ENCODE data around the gene MRTFA.
"Not testable (repeated sequence)": the region's sequence is repeated elsewhere in the genome, so short reads cannot be mapped to it uniquely, and the experiment has no call there.

The MRTFA gene

GRCh38 chr22:40626851-40627250, 9.7 kb downstream of the MRTFA start:
- H3K27me3 Mint-ChIP-seq (ENCODE audit: low read depth): no peaks in the 10 kb centered on the region
- peaks cover 25% of the 10 kb centered on the region for H3K4me1 Mint-ChIP-seq (ENCODE audit: low read depth)
- H3K36me3 Mint-ChIP-seq (ENCODE audit: low read depth): peaks cover 5% of the 10 kb centered on the region
- H3K27ac Mint-ChIP-seq: no peak overlapping the region
- H3K4me3 Mint-ChIP-seq: no peak overlapping the region
- peaks cover 10% of the 10 kb centered on the region for H3K9me3 Mint-ChIP-seq

- not testable (repeated sequence) for H3K27me3 Mint-ChIP-seq (ENCODE audit: low read depth); H3K27ac Mint-ChIP-seq; H3K4me3 Mint-ChIP-seq; H3K36me3 Mint-ChIP-seq (ENCODE audit: low read depth)
- H3K9me3 Mint-ChIP-seq: peaks cover 13% of the 10 kb centered on the region
- peaks cover 19% of the 10 kb centered on the region for H3K4me1 Mint-ChIP-seq (ENCODE audit: low read depth)
Observed at GRCh38 chr22:40625794-40626193, 10.7 kb downstream of the MRTFA start.

GRCh38 chr22:40625281-40625680, 11.2 kb downstream of the MRTFA start:
- not testable (repeated sequence) for H3K27ac Mint-ChIP-seq; H3K27me3 Mint-ChIP-seq (ENCODE audit: low read depth); H3K4me3 Mint-ChIP-seq; H3K36me3 Mint-ChIP-seq (ENCODE audit: low read depth)
- H3K4me1 Mint-ChIP-seq (ENCODE audit: low read depth): peaks cover 21% of the 10 kb centered on the region
- H3K9me3 Mint-ChIP-seq: peaks cover 18% of the 10 kb centered on the region

- peaks cover 7% of the 10 kb centered on the region for H3K36me3 Mint-ChIP-seq (ENCODE audit: low read depth)
- no peak overlapping the region for H3K27ac Mint-ChIP-seq
- no peak overlapping the region for H3K4me3 Mint-ChIP-seq
- no peaks in the 10 kb centered on the region for H3K27me3 Mint-ChIP-seq (ENCODE audit: low read depth)
- H3K9me3 Mint-ChIP-seq: peaks cover 18% of the 10 kb centered on the region
- peaks cover 21% of the 10 kb centered on the region for H3K4me1 Mint-ChIP-seq (ENCODE audit: low read depth)
Observed at GRCh38 chr22:40624770-40625169, 11.7 kb downstream of the MRTFA start.

GRCh38 chr22:40621309-40622151, 15.0 kb downstream of the MRTFA start:
- H3K27ac Mint-ChIP-seq: no peak overlapping the region

GRCh38 chr22:40620464-40621046, 16.0 kb downstream of the MRTFA start:
- Mint-ChIP-seq H3K9me3 (peaks cover 25% of the 10 kb centered on the region), H3K36me3 (ENCODE audit: low read depth) (peaks cover 15% of the 10 kb centered on the region), H3K4me1 (ENCODE audit: low read depth) (peaks cover 7% of the 10 kb centered on the region), H3K27ac (no peak overlapping the region), H3K4me3 (no peak overlapping the region), H3K27me3 (ENCODE audit: low read depth) (no peaks in the 10 kb centered on the region)

More at GRCh38 chr22:40621309-40622151, 15.0 kb downstream of the MRTFA start:
- peaks cover 25% of the 10 kb centered on the region for H3K9me3 Mint-ChIP-seq
- peaks cover 12% of the 10 kb centered on the region for H3K36me3 Mint-ChIP-seq (ENCODE audit: low read depth)
- H3K4me3 Mint-ChIP-seq: no peak overlapping the region
- peaks cover 10% of the 10 kb centered on the region for H3K4me1 Mint-ChIP-seq (ENCODE audit: low read depth)
- H3K27me3 Mint-ChIP-seq (ENCODE audit: low read depth): no peaks in the 10 kb centered on the region

- H3K4me3 Mint-ChIP-seq: no peak overlapping the region
- no peak overlapping the region for H3K27ac Mint-ChIP-seq
- H3K9me3 Mint-ChIP-seq: peaks cover 25% of the 10 kb centered on the region
- H3K36me3 Mint-ChIP-seq (ENCODE audit: low read depth): peaks cover 15% of the 10 kb centered on the region
- peaks cover 5% of the 10 kb centered on the region for H3K4me1 Mint-ChIP-seq (ENCODE audit: low read depth)
- H3K27me3 Mint-ChIP-seq (ENCODE audit: low read depth): no peaks in the 10 kb centered on the region
Observed at GRCh38 chr22:40618400-40618799, 18.1 kb downstream of the MRTFA start.

- peaks cover 9% of the 10 kb centered on the region for H3K36me3 Mint-ChIP-seq (ENCODE audit: low read depth)
- H3K27ac Mint-ChIP-seq: no peak overlapping the region
- H3K27me3 Mint-ChIP-seq (ENCODE audit: low read depth): no peaks in the 10 kb centered on the region
Observed at GRCh38 chr22:40616578-40616977, 19.9 kb downstream of the MRTFA start.

GRCh38 chr22:40613067-40613466, 23.5 kb downstream of the MRTFA start:
- Mint-ChIP-seq H3K4me1 (ENCODE audit: low read depth) (peaks cover 7% of the 10 kb centered on the region), H3K27me3 (ENCODE audit: low read depth) (no peaks in the 10 kb centered on the region), H3K9me3 (peaks cover 4% of the 10 kb centered on the region), H3K4me3 (no peak overlapping the region), H3K27ac (no peak overlapping the region), H3K36me3 (ENCODE audit: low read depth) (peaks cover 6% of the 10 kb centered on the region)

More at GRCh38 chr22:40616578-40616977, 19.9 kb downstream of the MRTFA start:
- Mint-ChIP-seq H3K9me3 (peaks cover 13% of the 10 kb centered on the region), H3K4me3 (no peak overlapping the region), H3K4me1 (ENCODE audit: low read depth) (peaks cover 10% of the 10 kb centered on the region)

GRCh38 chr22:40612291-40612751, 24.2 kb downstream of the MRTFA start:
- Mint-ChIP-seq H3K27ac (no peak overlapping the region), H3K9me3 (no peaks in the 10 kb centered on the region), H3K4me3 (no peak overlapping the region), H3K27me3 (ENCODE audit: low read depth) (no peaks in the 10 kb centered on the region), H3K4me1 (ENCODE audit: low read depth) (peaks cover 7% of the 10 kb centered on the region), H3K36me3 (ENCODE audit: low read depth) (peaks cover 3% of the 10 kb centered on the region)

- peaks cover 7% of the 10 kb centered on the region for H3K4me1 Mint-ChIP-seq (ENCODE audit: low read depth)
Observed at GRCh38 chr22:40611606-40612005, 24.9 kb downstream of the MRTFA start.

GRCh38 chr22:40610329-40610850, 26.1 kb downstream of the MRTFA start:
- H3K27ac Mint-ChIP-seq: no peak overlapping the region
- no peaks in the 10 kb centered on the region for H3K27me3 Mint-ChIP-seq (ENCODE audit: low read depth)
- H3K4me1 Mint-ChIP-seq (ENCODE audit: low read depth): peaks cover 10% of the 10 kb centered on the region
- no peaks in the 10 kb centered on the region for H3K9me3 Mint-ChIP-seq
- no peaks in the 10 kb centered on the region for H3K36me3 Mint-ChIP-seq (ENCODE audit: low read depth)
- no peak overlapping the region for H3K4me3 Mint-ChIP-seq

More at GRCh38 chr22:40611606-40612005, 24.9 kb downstream of the MRTFA start:
- no peaks in the 10 kb centered on the region for H3K9me3 Mint-ChIP-seq
- no peaks in the 10 kb centered on the region for H3K27me3 Mint-ChIP-seq (ENCODE audit: low read depth)
- H3K27ac Mint-ChIP-seq: no peak overlapping the region
- peaks cover 3% of the 10 kb centered on the region for H3K36me3 Mint-ChIP-seq (ENCODE audit: low read depth)
- no peak overlapping the region for H3K4me3 Mint-ChIP-seq

GRCh38 chr22:40609216-40609615, 27.3 kb downstream of the MRTFA start:
- Mint-ChIP-seq H3K27me3 (ENCODE audit: low read depth) (no peaks in the 10 kb centered on the region), H3K36me3 (ENCODE audit: low read depth) (peaks cover 5% of the 10 kb centered on the region), H3K4me1 (ENCODE audit: low read depth) (peaks cover 17% of the 10 kb centered on the region), H3K27ac (no peak overlapping the region), H3K9me3 (no peaks in the 10 kb centered on the region), H3K4me3 (no peak overlapping the region)

- H3K27me3 Mint-ChIP-seq (ENCODE audit: low read depth): no peaks in the 10 kb centered on the region
Observed at GRCh38 chr22:40607506-40607905, 29.0 kb downstream of the MRTFA start.

GRCh38 chr22:40606306-40606705, 30.2 kb downstream of the MRTFA start:
- peaks cover 23% of the 10 kb centered on the region for H3K4me1 Mint-ChIP-seq (ENCODE audit: low read depth)
- H3K4me3 Mint-ChIP-seq: no peak overlapping the region
- H3K27me3 Mint-ChIP-seq (ENCODE audit: low read depth): no peaks in the 10 kb centered on the region
- no peak overlapping the region for H3K27ac Mint-ChIP-seq
- H3K36me3 Mint-ChIP-seq (ENCODE audit: low read depth): peaks cover 5% of the 10 kb centered on the region
- H3K9me3 Mint-ChIP-seq: no peaks in the 10 kb centered on the region

More at GRCh38 chr22:40607506-40607905, 29.0 kb downstream of the MRTFA start:
- no peak overlapping the region for H3K27ac Mint-ChIP-seq
- no peak overlapping the region for H3K4me3 Mint-ChIP-seq
- peaks cover 5% of the 10 kb centered on the region for H3K36me3 Mint-ChIP-seq (ENCODE audit: low read depth)
- H3K9me3 Mint-ChIP-seq: no peaks in the 10 kb centered on the region
- peaks cover 25% of the 10 kb centered on the region for H3K4me1 Mint-ChIP-seq (ENCODE audit: low read depth)
